Liver (tissue), 3 donors: Measurements from ENCODE around the gene FPR1.

ENCODE experiments used
- CTCF ChIP-seq: fragments of 150-350 bp; IDR thresholded peaks from 2 replicates; pipeline ENCODE4 v1.5.1; 2017; ENCODE audit warnings: improper control_type of control experiment, low read depth, low read length; ENCODE audit not compliant: missing input control
- GABPA ChIP-seq, 2 donors: IDR thresholded peaks in 1 of 2; conservative IDR thresholded peaks in 1 of 2; 2 replicates each; pipeline ENCODE4 v1.6.1; 2016; ENCODE audit warnings: antibody characterized with exemption in 2 of 2, mild to moderate bottlenecking in 1 of 2, moderate library complexity in 1 of 2
- JUND ChIP-seq, 2 donors: IDR thresholded peaks; 2 replicates each; pipeline ENCODE4 v1.6.1; 2016; ENCODE audit warnings: antibody characterized with exemption in 2 of 2
- NR2F2 ChIP-seq: IDR thresholded peaks from 2 replicates; pipeline ENCODE4 v1.6.1; 2016; ENCODE audit warnings: antibody characterized with exemption
- RAD21 ChIP-seq, 2 donors: IDR thresholded peaks; 2 replicates each; pipeline ENCODE4 v1.6.1; 2016; ENCODE audit warnings: antibody characterized with exemption in 2 of 2, mild to moderate bottlenecking in 2 of 2
- REST ChIP-seq: IDR thresholded peaks from 2 replicates; pipeline ENCODE4 v1.6.1; 2016; ENCODE audit warnings: antibody characterized with exemption, mild to moderate bottlenecking
- TAF1 ChIP-seq: conservative IDR thresholded peaks from 2 replicates; pipeline ENCODE4 v1.6.1; 2016; ENCODE audit warnings: antibody characterized with exemption, mild to moderate bottlenecking
- ZBTB33 ChIP-seq: IDR thresholded peaks from 2 replicates; pipeline ENCODE4 v1.6.1; 2016; ENCODE audit warnings: antibody characterized with exemption
- donor health status: healthy.
- donor health status: healthy.

- TF ChIP-seq ZBTB33 (no peak), JUND (IDR thresholded peaks at IDR 0.05) (no peak), CTCF (no peak), TAF1 (no peak), GABPA (IDR thresholded peaks at IDR 0.05 in 1 of 2, conservative IDR thresholded peaks at IDR 0.05 in 1 of 2) (no peak), REST (no peak), RAD21 (IDR thresholded peaks at IDR 0.05) (no peak), NR2F2 (no peak)
Observed at GRCh38 chr19:51797480-51797879, 45.8 kb upstream of the FPR1 start.
